Renal pelvis (tissue), 12 donors: Measurements from ENCODE around the gene VAMP5. TPM values are rescaled to one million over a fixed set of nuclear protein-coding genes. Genes with fewer than 3 reads are reported as not detected.
"Not testable (repeated sequence)": the region's sequence is repeated elsewhere in the genome, so short reads cannot be mapped to it uniquely, and the experiment has no call there.

ENCODE experiments used
- DNase-seq: peaks from one replicate; pipeline ENCODE4 v3.0.0-alpha.2; 2013
- long read RNA-seq, 16 experiments: transcript quantifications; one replicate each; lab custom pipeline, GENCODE V29; 2026
- polyA plus RNA-seq, 3 donors: library from polyadenylated mRNA; unstranded; fragments of 120-200 nt; gene quantifications; one replicate each; pipeline ENCODE4 v1.2.1, GENCODE V29; 2013; ENCODE audit not compliant: insufficient read length in 3 of 3

Gene VAMP5
- polyA plus RNA-seq = 10 to 100 TPM; 39.0 to 46.1 (median 44.5) TPM
- long read RNA-seq, donor 1, transcript VAMP5-201 (3 exons, 689 nt) = major isoform, 34 of 63 reads
- long read RNA-seq, donor 1, partial matches to known transcripts = 28 of 63 reads
- long read RNA-seq, donor 1, other reads (novel, unspliced or antisense) = 0 of 63 reads
- long read RNA-seq, donor 2, transcript VAMP5-201 (3 exons, 689 nt) = major isoform, 47 of 101 reads
- long read RNA-seq, donor 2, partial matches to known transcripts = 45 of 101 reads
- long read RNA-seq, donor 2, other reads (novel, unspliced or antisense) = 9 of 101 reads
- long read RNA-seq, donor 3, transcript VAMP5-201 (3 exons, 689 nt) = major isoform, 43 of 71 reads
- long read RNA-seq, donor 3, partial matches to known transcripts = 27 of 71 reads
- long read RNA-seq, donor 3, other reads (novel, unspliced or antisense) = 0 of 71 reads
- long read RNA-seq, donor 4, transcript VAMP5-201 (3 exons, 689 nt) = major isoform, 69 of 123 reads
- long read RNA-seq, donor 4, partial matches to known transcripts = 44 of 123 reads
- long read RNA-seq, donor 4, other reads (novel, unspliced or antisense) = 8 of 123 reads
- long read RNA-seq, donor 5, transcript VAMP5-201 (3 exons, 689 nt) = major isoform, 33 of 53 reads
- long read RNA-seq, donor 5, partial matches to known transcripts = 19 of 53 reads
- long read RNA-seq, donor 5, other reads (novel, unspliced or antisense) = 0 of 53 reads
- long read RNA-seq, donor 6, transcript VAMP5-201 (3 exons, 689 nt) = major isoform, 39 of 54 reads
- long read RNA-seq, donor 6, partial matches to known transcripts = 8 of 54 reads
- long read RNA-seq, donor 6, other reads (novel, unspliced or antisense) = 5 of 54 reads
- long read RNA-seq, donor 7, transcript VAMP5-201 (3 exons, 689 nt) = major isoform, 53 of 108 reads
- long read RNA-seq, donor 7, partial matches to known transcripts = 45 of 108 reads
- long read RNA-seq, donor 7, other reads (novel, unspliced or antisense) = 10 of 108 reads
- long read RNA-seq, donor 8, transcript VAMP5-201 (3 exons, 689 nt) = major isoform, 17 of 30 reads
- long read RNA-seq, donor 8, partial matches to known transcripts = 13 of 30 reads
- long read RNA-seq, donor 8, other reads (novel, unspliced or antisense) = 0 of 30 reads
- long read RNA-seq, donor 9, transcript VAMP5-201 (3 exons, 689 nt) = major isoform, 46 of 56 reads
- long read RNA-seq, donor 9, partial matches to known transcripts = 0 of 56 reads
- long read RNA-seq, donor 9, other reads (novel, unspliced or antisense) = 10 of 56 reads
- long read RNA-seq, donor 10, transcript VAMP5-201 (3 exons, 689 nt) = major isoform, 29 of 37 reads
- long read RNA-seq, donor 10, partial matches to known transcripts = 0 of 37 reads
- long read RNA-seq, donor 10, other reads (novel, unspliced or antisense) = 7 of 37 reads
- long read RNA-seq, donor 11, transcript VAMP5-201 (3 exons, 689 nt) = major isoform, 31 of 38 reads
- long read RNA-seq, donor 11, partial matches to known transcripts = 0 of 38 reads
- long read RNA-seq, donor 11, other reads (novel, unspliced or antisense) = 5 of 38 reads
- long read RNA-seq, donor 12, transcript VAMP5-201 (3 exons, 689 nt) = major isoform, 38 of 90 reads
- long read RNA-seq, donor 12, partial matches to known transcripts = 45 of 90 reads
- long read RNA-seq, donor 12, other reads (novel, unspliced or antisense) = 6 of 90 reads
- long read RNA-seq, donor 13, transcript VAMP5-201 (3 exons, 689 nt) = major isoform, 27 of 68 reads
- long read RNA-seq, donor 13, partial matches to known transcripts = 31 of 68 reads
- long read RNA-seq, donor 13, other reads (novel, unspliced or antisense) = 10 of 68 reads
- long read RNA-seq, donor 14 = 0 reads
- long read RNA-seq, donor 15, transcript VAMP5-201 (3 exons, 689 nt) = major isoform, 28 of 80 reads
- long read RNA-seq, donor 15, partial matches to known transcripts = 51 of 80 reads
- long read RNA-seq, donor 15, other reads (novel, unspliced or antisense) = 0 of 80 reads
- long read RNA-seq, donor 16, transcript VAMP5-201 (3 exons, 689 nt) = major isoform, 37 of 65 reads
- long read RNA-seq, donor 16, partial matches to known transcripts = 5 of 65 reads
- long read RNA-seq, donor 16, other reads (novel, unspliced or antisense) = 23 of 65 reads

- DNase-seq = no peak
These were observed at the start of gene VAMP5 for GRCh38 chr2:85584354-85584856. Gene VAMP5, plus strand, starts transcription at chr2:85584431. Its CDS starts 60 bp downstream, at chr2:85584491.

DNA sequence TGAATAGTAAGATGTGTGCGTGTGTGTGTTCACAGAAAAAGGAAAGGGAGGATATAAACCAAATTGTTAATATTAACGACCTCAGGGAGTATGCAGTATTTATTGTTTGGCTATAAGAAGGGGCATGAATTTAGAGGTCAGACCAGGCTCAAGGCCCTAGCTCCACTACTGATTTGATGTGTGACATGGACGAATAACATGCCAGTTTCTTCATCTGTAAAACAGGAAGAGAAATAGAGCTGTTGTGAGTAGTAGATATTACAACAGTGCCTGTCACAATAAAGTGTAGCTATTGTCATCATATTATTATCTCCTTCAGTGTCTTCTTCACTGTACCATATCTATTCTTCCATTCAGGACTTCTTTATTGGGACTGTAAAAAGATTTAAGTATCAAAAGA, 49.4 kb upstream of the VAMP5 start:
- no peak for DNase-seq

DNA sequence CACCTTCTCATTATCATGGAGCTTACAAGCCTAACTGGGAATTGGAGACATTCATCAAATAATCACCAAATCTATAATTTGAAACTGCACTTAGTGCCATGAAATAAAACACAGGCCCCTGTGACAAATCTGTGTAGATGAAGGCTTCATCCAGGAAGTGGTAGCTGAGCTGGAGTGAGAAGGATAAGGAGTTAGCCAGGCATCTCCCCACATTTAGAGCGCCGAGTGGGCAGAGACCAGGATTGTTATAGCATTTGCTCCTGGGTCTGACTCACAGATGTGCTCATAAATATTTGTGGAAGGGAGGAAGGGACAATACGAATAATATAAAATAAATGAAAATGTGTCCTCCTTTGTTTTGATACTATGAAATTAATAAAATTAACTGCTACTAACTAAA, 47.8 kb upstream of the VAMP5 start:
- DNase-seq = no peak

DNA sequence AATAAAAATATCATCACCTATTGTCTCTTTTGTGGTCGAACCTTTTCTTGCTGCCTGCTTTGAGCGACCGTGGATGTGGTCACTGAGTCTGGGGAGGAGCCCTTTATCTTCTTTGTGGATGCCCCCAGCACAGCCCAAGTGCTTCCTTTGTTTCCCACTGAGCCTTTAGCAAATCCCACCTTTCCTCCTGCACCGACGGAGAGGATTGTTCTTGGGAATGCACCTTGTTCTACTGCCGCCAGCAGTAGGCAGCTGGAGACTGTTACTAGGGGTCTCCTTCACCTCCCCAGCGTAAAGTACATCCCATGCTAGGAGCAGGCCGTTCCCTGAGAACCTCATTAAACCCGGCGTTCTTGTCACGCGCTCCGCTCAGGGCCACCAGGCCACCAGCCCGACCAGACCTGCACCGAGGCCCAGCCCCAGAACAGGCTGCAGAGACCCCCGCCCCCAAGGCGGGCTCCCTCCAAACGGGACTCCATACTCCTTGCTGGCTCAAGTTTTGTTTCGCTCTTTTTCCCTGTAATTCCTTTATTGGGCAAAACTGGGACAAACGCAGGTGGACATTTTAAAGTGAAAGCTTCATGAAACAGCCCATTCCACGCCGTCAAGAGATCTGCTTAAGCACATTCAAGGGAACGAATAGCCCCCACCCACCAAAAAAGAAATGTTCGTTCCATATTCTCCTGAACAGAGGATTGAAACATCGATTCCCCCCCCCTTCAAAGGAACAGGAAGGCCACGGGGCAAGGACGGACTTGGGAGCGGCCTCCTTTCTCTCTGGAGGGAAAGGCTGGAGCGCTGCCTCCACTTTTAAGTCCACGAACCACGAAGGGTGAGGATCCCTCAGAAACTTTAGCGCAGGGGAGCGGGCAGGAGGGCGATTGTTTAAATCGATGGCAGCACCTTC, 46.4 kb upstream of the VAMP5 start:
- peak; percentile 57 for DNase-seq

- peak; percentile 96 for DNase-seq
These were observed 45.5 kb upstream of the VAMP5 start, which contains the start of gene MAT2A for GRCh38 chr2:85538507-85539360. Gene MAT2A, plus strand, starts transcription at chr2:85539168. Its CDS starts 120 bp downstream, at chr2:85539288.

DNA sequence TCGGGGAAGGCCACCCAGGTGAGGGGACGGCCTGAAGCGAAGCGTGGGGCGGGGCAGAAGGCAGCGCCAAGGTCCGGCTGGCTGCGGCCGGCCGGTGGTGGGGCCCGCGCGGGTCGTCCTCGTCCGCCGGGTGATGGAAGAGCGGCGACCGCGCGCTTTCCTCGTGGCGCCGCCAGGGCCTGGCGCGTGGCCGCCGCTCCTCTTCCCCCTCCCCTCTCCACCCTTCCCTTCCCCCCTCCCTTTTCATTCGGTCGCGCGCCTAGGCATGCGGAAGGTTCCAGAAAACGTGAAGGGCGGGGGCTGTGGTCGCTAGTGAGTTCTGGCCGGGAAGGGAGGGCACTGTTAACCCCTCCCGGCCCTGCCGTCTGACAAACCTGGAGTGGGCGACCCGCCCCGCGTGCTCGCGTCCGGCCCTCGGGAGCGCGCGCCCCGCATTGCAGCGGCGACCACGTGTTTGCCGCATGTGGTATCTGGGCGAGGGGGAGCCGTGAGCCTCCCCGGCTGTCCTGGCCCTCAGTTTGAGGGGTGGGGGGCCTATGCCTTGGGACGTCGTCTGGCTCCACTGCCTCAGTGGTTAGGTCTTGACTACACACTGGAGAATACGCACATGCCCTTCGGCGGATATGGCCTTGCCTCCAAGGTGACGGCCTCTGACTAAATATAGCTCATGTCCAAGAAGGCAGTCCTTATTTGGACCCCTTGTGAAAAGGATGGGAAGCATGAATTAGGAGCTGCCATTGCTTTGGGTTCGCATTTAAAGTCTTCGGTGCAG, 44.7 kb upstream of the VAMP5 start:
- peak; percentile 73 for DNase-seq

DNA sequence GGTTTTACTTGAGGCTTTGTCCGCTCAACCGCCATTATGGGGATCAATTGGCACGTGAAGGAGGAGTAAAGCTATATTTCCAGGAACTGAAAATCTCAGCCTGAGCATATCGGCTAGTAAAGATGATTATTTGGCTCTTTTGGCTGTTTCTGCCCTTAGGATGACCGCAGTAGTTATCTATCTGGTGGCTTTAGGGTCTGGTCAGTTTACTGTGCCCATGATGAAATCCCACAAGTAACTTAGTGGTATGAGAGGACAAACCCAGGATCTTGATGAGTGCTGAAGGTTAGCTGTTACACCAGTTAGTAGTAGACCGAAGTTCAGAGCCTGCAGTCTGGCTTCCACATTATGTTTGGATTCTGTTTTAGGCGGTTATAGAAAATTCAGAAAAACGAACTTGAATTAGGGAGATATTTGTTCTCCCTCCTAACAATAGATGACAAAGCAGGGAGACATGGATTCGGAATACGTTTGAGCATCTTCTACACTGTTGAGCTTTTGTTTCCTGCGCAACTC, 44.0 kb upstream of the VAMP5 start:
- no peak for DNase-seq

DNA sequence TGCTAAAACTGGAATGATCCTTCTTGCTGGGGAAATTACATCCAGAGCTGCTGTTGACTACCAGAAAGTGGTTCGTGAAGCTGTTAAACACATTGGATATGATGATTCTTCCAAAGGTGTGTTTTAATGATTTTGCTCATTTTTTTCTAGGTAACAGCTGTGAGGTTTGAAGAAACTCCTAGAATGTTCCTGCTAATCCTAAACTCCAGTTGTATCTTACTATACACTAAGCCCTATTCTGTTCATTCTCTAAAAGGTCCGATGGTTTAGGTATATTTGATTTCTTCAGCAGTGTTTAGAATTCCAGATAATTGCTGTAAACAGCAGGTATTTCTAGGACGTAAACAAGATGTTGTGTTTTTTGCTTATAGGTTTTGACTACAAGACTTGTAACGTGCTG, 43.0 kb upstream of the VAMP5 start:
- no peak for DNase-seq

DNA sequence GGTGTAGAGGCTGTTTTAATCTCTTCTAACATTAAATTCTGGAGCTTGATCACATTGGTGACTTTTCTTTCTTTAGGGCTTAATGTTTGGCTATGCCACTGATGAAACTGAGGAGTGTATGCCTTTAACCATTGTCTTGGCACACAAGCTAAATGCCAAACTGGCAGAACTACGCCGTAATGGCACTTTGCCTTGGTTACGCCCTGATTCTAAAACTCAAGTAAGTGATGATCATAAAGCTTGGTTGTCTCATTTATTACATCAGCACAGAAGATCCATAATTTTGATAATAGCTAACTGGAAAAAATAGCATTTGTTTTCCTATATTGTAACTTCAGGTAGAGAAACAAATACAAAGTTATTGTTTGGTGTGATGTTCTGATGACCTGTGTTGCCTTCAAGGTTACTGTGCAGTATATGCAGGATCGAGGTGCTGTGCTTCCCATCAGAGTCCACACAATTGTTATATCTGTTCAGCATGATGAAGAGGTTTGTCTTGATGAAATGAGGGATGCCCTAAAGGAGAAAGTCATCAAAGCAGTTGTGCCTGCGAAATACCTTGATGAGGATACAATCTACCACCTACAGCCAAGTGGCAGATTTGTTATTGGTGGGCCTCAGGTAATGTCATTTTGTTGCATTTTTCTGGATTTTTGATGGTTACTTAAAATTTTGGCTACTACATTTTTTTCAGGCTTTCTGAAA, 42.3 kb upstream of the VAMP5 start:
- no peak for DNase-seq

GRCh38 chr2:85542777-85543176, 41.5 kb upstream of the VAMP5 start:
- no peak for DNase-seq

DNA sequence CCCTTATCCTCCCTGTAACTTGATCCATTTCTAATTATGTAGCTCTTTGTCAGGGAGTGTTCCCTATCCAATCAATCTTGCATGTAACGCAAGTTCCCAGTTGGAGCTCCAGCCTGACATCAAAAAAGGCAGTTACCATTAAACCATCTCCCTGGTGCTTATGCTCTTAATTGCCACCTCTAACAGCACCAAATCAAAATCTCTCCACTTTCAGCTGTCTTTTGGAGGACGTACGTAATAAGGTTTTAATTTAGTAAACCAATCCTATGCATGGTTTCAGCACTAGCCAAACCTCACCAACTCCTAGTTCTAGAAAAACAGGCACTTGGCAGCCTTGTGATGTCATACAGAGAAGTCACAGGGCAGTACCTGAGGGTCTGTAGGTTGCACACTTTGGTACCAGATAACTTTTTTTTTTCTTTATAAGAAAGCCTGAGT, 40.0 kb upstream of the VAMP5 start:
- not testable (repeated sequence) for DNase-seq

DNA sequence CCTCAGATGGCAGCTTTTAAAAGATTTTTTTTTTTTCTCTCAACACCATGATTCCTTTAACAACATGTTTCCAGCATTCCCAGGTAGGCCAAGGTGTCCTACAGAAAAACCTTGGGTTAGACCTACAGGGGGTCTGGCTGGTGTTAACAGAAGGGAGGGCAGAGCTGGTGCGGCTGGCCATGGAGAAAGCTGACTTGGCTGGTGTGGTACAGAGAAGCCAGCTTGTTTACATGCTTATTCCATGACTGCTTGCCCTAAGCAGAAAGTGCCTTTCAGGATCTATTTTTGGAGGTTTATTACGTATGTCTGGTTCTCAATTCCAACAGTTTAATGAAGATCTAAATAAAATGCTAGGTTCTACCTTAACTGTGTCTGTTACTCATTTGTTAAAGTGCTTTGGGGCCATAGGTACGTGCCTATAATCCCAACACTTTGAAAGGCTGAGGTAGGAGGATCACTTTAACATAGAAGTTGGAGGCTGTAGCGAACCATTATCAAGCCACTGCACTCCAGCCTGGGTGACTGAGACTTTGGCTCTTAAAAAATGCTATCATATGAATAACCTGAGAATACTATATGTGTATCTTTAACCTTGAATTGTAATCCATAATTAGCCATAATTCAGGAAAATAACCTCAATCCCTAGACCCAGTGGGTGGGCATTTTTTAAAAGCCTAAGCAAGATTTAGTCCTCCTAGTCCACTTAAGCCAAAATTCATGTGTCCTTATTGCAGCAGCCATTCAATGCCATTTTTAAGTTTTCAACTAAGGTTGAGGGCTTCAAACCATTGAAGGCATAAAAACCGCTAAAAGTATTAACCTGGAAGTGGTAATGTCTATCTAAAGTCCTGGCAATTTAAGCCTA, 39.1 kb upstream of the VAMP5 start:
- DNase-seq = not testable (repeated sequence)

DNA sequence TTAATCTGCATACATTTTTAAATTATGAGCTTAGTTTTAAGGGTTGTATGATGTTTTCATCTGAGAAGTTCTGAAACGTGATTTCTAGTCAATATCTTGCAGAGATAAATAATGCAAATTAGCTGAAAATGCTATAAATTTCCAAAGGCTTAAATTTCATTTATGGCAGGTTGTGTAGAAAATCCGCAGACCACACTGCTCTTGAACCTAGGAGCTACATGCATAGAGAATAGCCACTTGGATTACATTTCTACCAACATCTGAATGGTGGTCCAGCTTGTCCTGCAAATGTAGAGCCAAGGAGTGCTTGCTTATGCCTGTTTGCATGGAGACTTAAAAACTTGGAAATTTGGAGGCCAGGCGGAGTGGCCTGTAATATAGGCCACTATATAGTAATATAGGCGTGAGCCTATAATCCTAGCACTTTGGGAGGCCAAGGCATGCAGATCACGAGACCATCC, 38.4 kb upstream of the VAMP5 start:
- DNase-seq = no peak

DNA sequence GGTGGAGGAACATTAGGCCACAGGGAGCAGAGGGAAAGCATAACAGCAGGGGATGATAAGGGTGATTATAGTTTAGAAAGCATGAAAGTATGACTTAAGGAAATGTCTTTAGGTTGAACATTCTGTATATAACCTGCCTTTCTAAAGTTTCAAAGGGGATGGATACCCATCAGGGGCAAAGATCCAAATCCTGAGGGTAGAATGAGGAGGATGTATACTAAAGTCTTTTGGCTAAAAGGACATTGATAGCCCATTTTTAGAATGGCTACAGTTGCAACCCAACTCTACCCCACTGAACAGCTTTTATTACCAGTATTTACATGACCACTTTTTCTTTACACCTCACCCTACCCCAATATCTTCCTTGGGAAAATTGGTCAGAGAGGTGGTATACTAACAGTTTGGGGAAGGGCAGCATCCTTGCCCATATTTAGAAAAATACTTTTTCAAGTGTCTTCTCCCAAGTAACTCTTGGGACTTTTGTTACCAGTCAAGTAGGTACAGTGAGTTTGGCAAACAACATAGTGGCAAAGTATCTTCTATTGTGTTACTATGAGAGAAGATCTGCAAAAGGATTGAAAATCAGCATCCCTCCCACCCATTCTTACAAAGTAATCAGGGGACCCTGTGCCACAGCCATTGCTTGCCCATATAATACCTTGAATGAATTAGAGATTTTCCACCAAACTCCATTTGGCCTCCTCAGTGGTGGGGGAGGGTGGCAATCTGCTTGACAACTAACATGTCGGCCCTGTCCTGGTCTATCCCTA, 37.0 kb upstream of the VAMP5 start:
- DNase-seq = no peak
